Spleen (tissue), 7 donors: ENCODE measurements around the gene UCP1.
"Not testable (repeated sequence)": the region's sequence is repeated elsewhere in the genome, so short reads cannot be mapped to it uniquely, and the experiment has no call there.

Experiments used
- CTCF ChIP-seq, 11 experiments: fragments of 200-600 bp in 7 of 11; fragments of 450-650 bp in 4 of 11; sonication (generic) in 4 of 11; IDR thresholded peaks in 8 of 11; conservative IDR thresholded peaks in 3 of 11; 1 replicate in 7 of 11; 2 replicates in 4 of 11; pipeline versions ENCODE4 v1.4.0 to v1.8.0; 2016 to 2021; ENCODE audit warnings: antibody characterized with exemption in 11 of 11, inconsistent platforms in 4 of 11, mild to moderate bottlenecking in 1 of 11
- POLR2A ChIP-seq, 3 donors: fragments of 450-650 bp; IDR thresholded peaks; one replicate each; pipeline ENCODE4 v1.5.1; 2017; ENCODE audit warnings: antibody characterized with exemption in 3 of 3, mild to moderate bottlenecking in 1 of 3
- POLR2AphosphoS5 ChIP-seq, 3 donors: sonication (generic); formaldehyde crosslinking; IDR thresholded peaks; one replicate each; pipeline ENCODE4 v1.5.1; 2017; ENCODE audit warnings: antibody characterized with exemption in 3 of 3
- donor health status: DM: no; HTN: no; CAD: no; lungs with moderate emphysema.
- donor health status: DM: no; HTN: no; CAD: no.
- donor health status: DM: no; HTN: no; CAD: no.

- TF ChIP-seq CTCF (IDR thresholded peaks at IDR 0.05 in 8 of 11, conservative IDR thresholded peaks at IDR 0.05 in 3 of 11); POLR2A (IDR thresholded peaks at IDR 0.05); POLR2AphosphoS5 (IDR thresholded peaks at IDR 0.05): not testable (repeated sequence)
Observed at GRCh38 chr4:140513765-140514164, 55.0 kb downstream of the UCP1 start.
